ENCODE measurements around the gene CELF4. TPM values are rescaled to one million over a fixed set of nuclear protein-coding genes. Genes with fewer than 3 reads are reported as not detected.

CELF4 gene
- total and polyA plus RNA-seq, 10 of the 15 experiments (the other 5 are each of a cell fraction or from before 2014, with no cell fraction given), result 0.03 to 0.32 TPM; not detected in 8

GRCh38 chr18:37534627-37535026 lies 31.0 kb downstream of the CELF4 start:
- intact Hi-C loops (cut with micrococcal nuclease; ENCODE audit: unreplicated experiment), result no loop called here
- no peak overlapping the region for H3K4me3 ChIP-seq
- 14% methylated on average over 9 of the region's 9 CpGs for WGBS (ENCODE audit: insufficient coverage, insufficient replicate concordance, low lambda C conversion rate, missing lambda C conversion rate)

More at GRCh38 chr18:37534627-37535026, 31.0 kb downstream of the CELF4 start:
- no peaks in the 10 kb centered on the region for H4K20me1 ChIP-seq (ENCODE audit: control insufficient read depth, insufficient read depth)
- H3K27me3 ChIP-seq (replicated peaks in 1 of 2; ENCODE audit: control insufficient read depth in 2 of 2, insufficient read depth in 2 of 2, low read length in 1 of 2), result peaks cover 2 to 3% of the 10 kb centered on the region in 2 experiments
- CTCF ChIA-PET, result no interaction called here
- 0 out of 2 replicates have a peak overlapping the region, but pooled peaks have one; percentile 17 for H3K4me2 ChIP-seq (ENCODE audit: control insufficient read depth, insufficient read depth)
- no peak overlapping the region for H3K27ac ChIP-seq (ENCODE audit: control insufficient read depth, insufficient read depth)
- POLR2A ChIA-PET, result no interaction called here
- no peaks in the 10 kb centered on the region for H3K79me2 ChIP-seq (ENCODE audit: control insufficient read depth, insufficient read depth, low read length)
- no peaks in the 10 kb centered on the region; the same call in 1 of the 2 replicates for H3K4me1 ChIP-seq (ENCODE audit: control insufficient read depth, insufficient read depth, low read length)
- no peaks in the 10 kb centered on the region for H3K36me3 ChIP-seq (ENCODE audit: control insufficient read depth in 2 of 2, insufficient read depth in 2 of 2, low read length in 1 of 2)
- no peak for TF ChIP-seq KLF5 (IDR thresholded peaks at IDR 0.05; ENCODE audit: partially characterized antibody)
- no peak for TF ChIP-seq RAD21 (IDR thresholded peaks at IDR 0.05; ENCODE audit: insufficient read depth, low read depth, low read length)
- TF ChIP-seq NFXL1 (IDR thresholded peaks at IDR 0.05; ENCODE audit: borderline replicate concordance), result no peak
- no peak for TF ChIP-seq USF2 (IDR thresholded peaks at IDR 0.05; ENCODE audit: borderline replicate concordance, low read depth, low read length)
- TF ChIP-seq ZBED1 (IDR thresholded peaks at IDR 0.05; ENCODE audit: borderline replicate concordance), result no peak
- TF ChIP-seq SUPT20H (IDR thresholded peaks at IDR 0.05; ENCODE audit: borderline replicate concordance, control insufficient read depth, low read depth, low read length), result no peak
- no peak for TF ChIP-seq ZBTB40 (IDR thresholded peaks at IDR 0.05; ENCODE audit: borderline replicate concordance)
- no peak for TF ChIP-seq TCF3 (IDR thresholded peaks at IDR 0.05; ENCODE audit: borderline replicate concordance, insufficient read depth, low read depth, low read length)
- no peak for TF ChIP-seq ESRRA (IDR thresholded peaks at IDR 0.05; ENCODE audit: low read length)
- no peak for TF ChIP-seq MAX (IDR thresholded peaks at IDR 0.05; ENCODE audit: low read depth, low read length)
- no peak for TF ChIP-seq ASH2L (IDR thresholded peaks at IDR 0.05; ENCODE audit: borderline replicate concordance, low read depth)
- no peak for TF ChIP-seq BRCA1 (IDR thresholded peaks at IDR 0.05; ENCODE audit: low read depth, low read length)
- no peak for TF ChIP-seq CBFB (IDR thresholded peaks at IDR 0.05; ENCODE audit: low read depth)
- TF ChIP-seq TCF7 (IDR thresholded peaks at IDR 0.05; ENCODE audit: borderline replicate concordance), result no peak
- no peak for TF ChIP-seq NR2F1 (conservative IDR thresholded peaks at IDR 0.05)
- no peak for TF ChIP-seq SUZ12 (IDR thresholded peaks at IDR 0.05; ENCODE audit: unreplicated experiment)
- no peak for TF ChIP-seq RCOR1 (conservative IDR thresholded peaks at IDR 0.05; ENCODE audit: low read depth, low read length)
- no peaks in the 10 kb centered on the region for H3K9me3 ChIP-seq (replicated peaks; ENCODE audit: control insufficient read depth, insufficient read depth, low read length)
- RAD21 ChIA-PET (ENCODE audit: unreplicated experiment), result no interaction called here
- in situ Hi-C loops (cut with MboI), result loop anchor here (25.0 kb wide), 1 partner anchor 597 kb away; no protein-coding TSS in a partner anchor
- DNase-seq (ENCODE audit: low read depth, low spot score), result no peak
- no TSS peak for BruUV-seq (replicated peaks)
- ATAC-seq, result peak; percentile 16; the same call in 2 of the 3 replicates
- no peak overlapping the region for H3K9ac ChIP-seq (ENCODE audit: control insufficient read depth, insufficient read depth, low read length)
- SMC1A ChIA-PET (ENCODE audit: uncharacterized antibody, unreplicated experiment), result no interaction called here
- FAIRE-seq, result no peak
- no peak overlapping the region for H2AFZ ChIP-seq (ENCODE audit: control insufficient read depth, low read depth, low read length)

All from GM12878 (cell line).